CD4-positive, CD25-positive, alpha-beta regulatory T cell (primary cell): ENCODE data around the gene P2RX3. TPM values are rescaled to one million over a fixed set of nuclear protein-coding genes. Genes with fewer than 3 reads are reported as not detected.

Experiments
- ATAC-seq, 2 donors: fragments of 150-1000 bp; cut with Tn5 transposase; one replicate each; pipeline ENCODE4 v1.10.0; 2021; ENCODE audit warnings: low read depth in 2 of 2, moderate number of reproducible peaks in 2 of 2, moderate library complexity in 1 of 2
- DNase-seq, 3 donors: peaks; one replicate each; pipeline versions ENCODE4 v3.0.0 to v3.0.0-alpha.2; 2012 to 2022; ENCODE audit warnings: mixed read lengths in 1 of 3
- H3K27ac ChIP-seq: one replicate; pipeline ENCODE4 v1.7.0; 2013; ENCODE audit warnings: mild to moderate bottlenecking, low read length; ENCODE audit not compliant: insufficient read depth, poor library complexity, severe bottlenecking
- H3K27me3 ChIP-seq: one replicate; pipeline ENCODE4 v1.7.0; 2013; ENCODE audit warnings: low read length; ENCODE audit not compliant: control insufficient read depth, insufficient read depth
- H3K36me3 ChIP-seq: one replicate; pipeline ENCODE4 v1.7.0; 2013; ENCODE audit warnings: mild to moderate bottlenecking, low read length, moderate library complexity; ENCODE audit not compliant: control insufficient read depth, insufficient read depth
- H3K4me1 ChIP-seq: 2 replicates; pipeline ENCODE4 v1.7.0; 2013; ENCODE audit warnings: mild to moderate bottlenecking, low read length; ENCODE audit not compliant: insufficient read depth, control insufficient read depth, poor library complexity, severe bottlenecking
- H3K4me3 ChIP-seq: one replicate; pipeline ENCODE4 v1.7.0; 2013; ENCODE audit warnings: low read depth, mild to moderate bottlenecking, low read length, moderate library complexity
- H3K9me3 ChIP-seq, 2 experiments: 1 replicate in 1 of 2; 2 replicates in 1 of 2; pipeline ENCODE4 v1.7.0; 2013; ENCODE audit warnings: low read length in 2 of 2, mild to moderate bottlenecking in 1 of 2, moderate library complexity in 1 of 2; ENCODE audit not compliant: control insufficient read depth in 2 of 2
- H3K27ac Mint-ChIP-seq, 3 donors: one replicate each; pipeline ENCODE4 v1.8.0; 2020 to 2022; ENCODE audit warnings: mild to moderate bottlenecking in 3 of 3, mixed read lengths in 3 of 3, moderate library complexity in 2 of 3
- H3K27me3 Mint-ChIP-seq: one replicate; pipeline ENCODE4 v1.8.0; 2022; ENCODE audit warnings: mild to moderate bottlenecking, mixed read lengths
- H3K36me3 Mint-ChIP-seq: one replicate; pipeline ENCODE4 v1.8.0; 2020; ENCODE audit warnings: mixed read lengths
- H3K4me1 Mint-ChIP-seq, 4 donors: one replicate each; pipeline ENCODE4 v1.8.0; 2020 to 2022; ENCODE audit warnings: mixed read lengths in 4 of 4, mild to moderate bottlenecking in 1 of 4
- H3K4me3 Mint-ChIP-seq, 4 donors: one replicate each; pipeline ENCODE4 v1.8.0; 2020 to 2022; ENCODE audit warnings: mild to moderate bottlenecking in 4 of 4, mixed read lengths in 4 of 4, moderate library complexity in 3 of 4
- H3K9me3 Mint-ChIP-seq, 7 donors: one replicate each; pipeline ENCODE4 v1.8.0; 2020 to 2022; ENCODE audit warnings: mixed read lengths in 7 of 7, mild to moderate bottlenecking in 3 of 7, moderate library complexity in 2 of 7
- polyA plus RNA-seq, 4 donors: library from polyadenylated mRNA; unstranded; fragments of 300-500 nt; fragmentation: Illumina TruSeq; gene quantifications; one replicate each; pipeline ENCODE4 v1.2.3, GENCODE V29; 2021
- total RNA-seq: library from RNA; stranded (reverse); gene quantifications from one replicate; pipeline ENCODE4 v1.2.3, GENCODE V29; 2022

Gene P2RX3
- total and polyA plus RNA-seq, 5 donors from 2014 or later, result not detected

GRCh38 chr11:57318178-57318577 lies 20.0 kb upstream of the P2RX3 start:
- Histone ChIP-seq H3K9me3 (no peaks in the 10 kb centered on the region), H3K36me3 (peaks cover 6% of the 10 kb centered on the region), H3K4me1 (no peaks in the 10 kb centered on the region), H3K27ac (no peak overlapping the region), H3K4me3 (no peak overlapping the region), H3K27me3 (no peaks in the 10 kb centered on the region)
- H3K4me1 Mint-ChIP-seq, result peaks cover 0 to 23% (median 11%) of the 10 kb centered on the region in 4 donors
- H3K4me3 Mint-ChIP-seq, result peak overlapping the region in 1 of 4 donors; percentile 65
- H3K27me3 Mint-ChIP-seq, result no peaks in the 10 kb centered on the region
- no peaks in the 10 kb centered on the region for H3K9me3 Mint-ChIP-seq
- H3K27ac Mint-ChIP-seq, result no peak overlapping the region
- peaks cover 13% of the 10 kb centered on the region for H3K36me3 Mint-ChIP-seq
- ATAC-seq (no peak), DNase-seq (no peak)

- no peak for DNase-seq
- Mint-ChIP-seq H3K9me3 (no peaks in the 10 kb centered on the region), H3K4me1 (peaks cover 0 to 34% (median 18%) of the 10 kb centered on the region in 4 donors), H3K27me3 (no peaks in the 10 kb centered on the region), H3K36me3 (peaks cover 9% of the 10 kb centered on the region), H3K4me3 (no peak overlapping the region), H3K27ac (no peak overlapping the region)
- no peak for ATAC-seq
- H3K9me3 ChIP-seq, result no peaks in the 10 kb centered on the region
- H3K4me3 ChIP-seq, result no peak overlapping the region
- no peaks in the 10 kb centered on the region for H3K27me3 ChIP-seq
- no peaks in the 10 kb centered on the region for H3K36me3 ChIP-seq
- H3K4me1 ChIP-seq, result peaks cover 7% of the 10 kb centered on the region
- no peak overlapping the region for H3K27ac ChIP-seq
Observed at GRCh38 chr11:57320067-57320718, 18.0 kb upstream of the P2RX3 start.

GRCh38 chr11:57320719-57321387 lies 17.3 kb upstream of the P2RX3 start:
- H3K9me3 Mint-ChIP-seq, result no peaks in the 10 kb centered on the region
- ATAC-seq, result no peak
- H3K36me3 ChIP-seq, result no peaks in the 10 kb centered on the region
- peak overlapping the region in 1 of 3 donors; percentile 36 for H3K27ac Mint-ChIP-seq
- peaks cover 9% of the 10 kb centered on the region for H3K36me3 Mint-ChIP-seq
- H3K4me3 Mint-ChIP-seq, result peak overlapping the region in 2 of 4 donors; percentile 30 to 73
- H3K4me1 ChIP-seq, result peaks cover 13% of the 10 kb centered on the region
- H3K4me3 ChIP-seq, result no peak overlapping the region
- H3K27me3 ChIP-seq, result no peaks in the 10 kb centered on the region
- H3K9me3 ChIP-seq, result no peaks in the 10 kb centered on the region
- H3K27me3 Mint-ChIP-seq, result no peaks in the 10 kb centered on the region
- no peak overlapping the region for H3K27ac ChIP-seq
- no peak for DNase-seq
- H3K4me1 Mint-ChIP-seq, result peaks cover 0 to 40% (median 22%) of the 10 kb centered on the region in 4 donors

GRCh38 chr11:57321388-57322255 lies 16.5 kb upstream of the P2RX3 start:
- Histone ChIP-seq H3K4me1 (peaks cover 19% of the 10 kb centered on the region), H3K27ac (no peak overlapping the region), H3K9me3 (no peaks in the 10 kb centered on the region), H3K27me3 (no peaks in the 10 kb centered on the region), H3K4me3 (no peak overlapping the region), H3K36me3 (peaks cover under 1% of the 10 kb centered on the region)
- peak overlapping the region in 2 of 3 donors; percentile 36 to 82 for H3K27ac Mint-ChIP-seq
- H3K9me3 Mint-ChIP-seq, result no peaks in the 10 kb centered on the region
- peak overlapping the region; percentile 26 to 85 (median 67) for H3K4me3 Mint-ChIP-seq
- H3K36me3 Mint-ChIP-seq, result peaks cover 13% of the 10 kb centered on the region
- no peaks in the 10 kb centered on the region for H3K27me3 Mint-ChIP-seq
- peaks cover 0 to 48% (median 26%) of the 10 kb centered on the region in 4 donors for H3K4me1 Mint-ChIP-seq
- ATAC-seq (no peak), DNase-seq (no peak)

- DNase-seq (no peak), ATAC-seq (no peak)
- Mint-ChIP-seq H3K27ac (peak overlapping the region in 2 of 3 donors; percentile 34 to 91), H3K9me3 (no peaks in the 10 kb centered on the region), H3K36me3 (peaks cover 22% of the 10 kb centered on the region), H3K4me1 (peaks cover 0 to 55% (median 29%) of the 10 kb centered on the region in 4 donors), H3K27me3 (no peaks in the 10 kb centered on the region), H3K4me3 (peak overlapping the region; percentile 84 to 94 (median 88))
- no peaks in the 10 kb centered on the region for H3K9me3 ChIP-seq
- peaks cover 6% of the 10 kb centered on the region for H3K36me3 ChIP-seq
- H3K27ac ChIP-seq, result no peak overlapping the region
- no peaks in the 10 kb centered on the region for H3K27me3 ChIP-seq
- H3K4me3 ChIP-seq, result no peak overlapping the region
- H3K4me1 ChIP-seq, result peaks cover 19% of the 10 kb centered on the region
Observed at GRCh38 chr11:57322256-57323166, 15.6 kb upstream of the P2RX3 start.

GRCh38 chr11:57323167-57323854 lies 14.8 kb upstream of the P2RX3 start:
- Mint-ChIP-seq H3K9me3 (no peaks in the 10 kb centered on the region), H3K4me1 (peaks cover 0 to 57% (median 29%) of the 10 kb centered on the region in 4 donors)

More at GRCh38 chr11:57323167-57323854, 14.8 kb upstream of the P2RX3 start:
- Mint-ChIP-seq H3K4me3 (peak overlapping the region; percentile 84 to 94 (median 89)), H3K36me3 (peaks cover 29% of the 10 kb centered on the region), H3K27ac (peak overlapping the region; percentile 34 to 91 (median 58)), H3K27me3 (no peaks in the 10 kb centered on the region)
- Histone ChIP-seq H3K4me1 (peaks cover 19% of the 10 kb centered on the region), H3K36me3 (peaks cover 12% of the 10 kb centered on the region), H3K27ac (peak overlapping the region; percentile 43), H3K4me3 (no peak overlapping the region), H3K27me3 (no peaks in the 10 kb centered on the region), H3K9me3 (no peaks in the 10 kb centered on the region)
- no peak for DNase-seq
- ATAC-seq, result no peak
